NOMO-1 treated with dmso at 0.1 percent for 144 hours (cell line): Measurements from ENCODE around the gene TTC9B.

Experiments used
- DNase-seq: peaks from one replicate; lab custom pipeline; 2025; ENCODE audit not compliant: unreplicated experiment; lab: John Stamatoyannopoulos, UW

TTC9B gene

DNA sequence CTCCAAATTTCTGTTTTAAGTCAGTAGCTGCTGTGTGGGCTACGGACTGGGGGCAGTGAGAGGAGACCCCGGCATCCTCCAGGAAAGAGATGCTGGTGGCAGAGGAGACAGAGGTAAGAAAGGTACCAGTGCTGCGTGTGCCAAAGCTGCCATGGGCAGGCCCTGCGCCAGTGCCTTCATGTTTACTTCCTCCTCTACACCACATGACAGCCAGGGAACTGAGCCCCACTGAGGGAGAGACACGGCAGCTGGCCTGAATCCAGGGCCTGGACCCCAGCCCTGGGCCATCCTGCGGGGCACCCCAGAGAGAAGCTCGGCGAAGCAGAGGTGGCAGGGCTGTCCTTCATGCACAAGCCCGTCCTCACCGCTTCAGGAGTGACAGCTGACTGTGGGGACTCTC, 31.0 kb upstream of the TTC9B start:
- DNase-seq = no peak

DNA sequence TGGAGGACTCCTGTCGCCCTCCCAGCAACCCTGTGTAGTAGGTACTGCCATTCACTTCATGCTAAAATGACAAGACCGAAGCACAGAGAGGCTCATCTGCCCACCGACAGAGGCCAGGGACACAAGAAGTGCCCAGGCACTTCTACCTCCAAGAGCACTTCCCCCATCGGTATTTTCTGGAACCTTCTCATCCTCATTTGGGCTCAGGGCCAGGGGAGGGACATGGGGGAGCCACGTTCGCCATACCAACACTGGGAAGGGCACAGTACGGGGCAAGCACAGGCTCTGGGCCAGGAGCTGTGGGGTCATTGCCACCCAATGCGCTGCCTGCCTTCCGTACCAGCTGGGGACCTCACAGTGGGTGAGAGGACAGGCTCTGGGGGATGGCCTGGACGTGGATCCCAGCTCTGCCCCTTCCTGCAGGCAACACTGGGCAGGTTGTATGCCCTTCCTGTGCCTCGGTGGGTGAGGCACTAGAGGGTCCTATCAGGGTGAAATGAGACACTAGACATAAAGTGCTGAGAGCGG, 29.6 kb upstream of the TTC9B start:
- no peak for DNase-seq

DNA sequence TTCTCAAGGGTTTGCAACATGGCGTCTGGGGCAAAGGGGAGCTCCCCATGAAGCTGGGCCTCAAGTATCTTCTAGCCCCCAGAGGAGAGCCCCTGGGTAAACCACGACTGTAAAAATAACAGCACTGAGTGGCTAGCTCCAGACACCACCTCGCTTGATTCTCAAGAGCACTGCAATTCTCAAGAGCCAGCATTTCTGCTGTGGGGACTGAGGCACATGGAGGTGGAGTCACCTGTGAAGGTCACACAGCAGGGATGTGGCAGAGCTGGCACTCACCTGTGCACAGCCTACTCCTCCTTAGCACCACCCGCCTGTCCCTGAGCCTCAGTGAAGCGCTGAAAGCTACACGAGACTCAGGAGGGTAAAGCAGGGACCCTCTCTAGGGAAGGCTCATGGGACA, 29.0 kb upstream of the TTC9B start:
- DNase-seq = no peak

DNA sequence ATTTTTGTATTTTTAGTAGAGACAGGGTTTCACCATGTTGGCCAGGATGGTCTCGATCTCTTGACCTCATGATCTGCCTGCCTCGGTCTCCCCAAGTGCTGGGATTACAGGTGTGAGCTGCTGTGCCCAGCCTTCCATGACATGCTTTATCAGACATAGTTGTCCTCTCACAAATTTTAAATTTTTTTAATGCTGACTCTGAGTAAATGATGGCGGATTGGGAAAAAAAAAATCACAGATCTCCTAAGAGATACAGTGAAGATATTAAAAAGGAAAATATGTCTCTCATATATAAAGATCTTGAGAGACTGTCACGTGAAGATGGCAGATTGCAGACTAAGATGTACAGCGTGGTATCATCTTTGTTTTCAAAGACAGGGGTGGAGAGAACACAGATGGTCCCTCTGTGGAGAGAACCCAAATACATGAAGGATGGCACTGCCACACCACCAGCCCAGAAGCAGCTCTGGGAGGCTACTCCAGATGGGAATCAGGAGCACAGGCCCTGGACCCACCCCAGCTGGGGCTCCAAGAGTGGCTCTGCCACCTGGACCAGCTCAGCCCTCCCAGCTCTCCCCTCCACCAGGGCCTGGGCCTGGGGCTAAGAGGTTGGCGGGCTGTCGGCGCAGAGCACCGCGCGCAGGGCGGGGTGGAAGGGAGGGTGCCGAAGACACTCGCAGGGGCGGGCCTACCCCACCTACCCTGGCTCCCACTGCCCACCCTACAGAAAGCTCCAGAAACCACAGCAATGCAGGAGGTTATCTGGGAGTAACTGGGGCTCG, 28.3 kb upstream of the TTC9B start:
- DNase-seq = no peak

DNA sequence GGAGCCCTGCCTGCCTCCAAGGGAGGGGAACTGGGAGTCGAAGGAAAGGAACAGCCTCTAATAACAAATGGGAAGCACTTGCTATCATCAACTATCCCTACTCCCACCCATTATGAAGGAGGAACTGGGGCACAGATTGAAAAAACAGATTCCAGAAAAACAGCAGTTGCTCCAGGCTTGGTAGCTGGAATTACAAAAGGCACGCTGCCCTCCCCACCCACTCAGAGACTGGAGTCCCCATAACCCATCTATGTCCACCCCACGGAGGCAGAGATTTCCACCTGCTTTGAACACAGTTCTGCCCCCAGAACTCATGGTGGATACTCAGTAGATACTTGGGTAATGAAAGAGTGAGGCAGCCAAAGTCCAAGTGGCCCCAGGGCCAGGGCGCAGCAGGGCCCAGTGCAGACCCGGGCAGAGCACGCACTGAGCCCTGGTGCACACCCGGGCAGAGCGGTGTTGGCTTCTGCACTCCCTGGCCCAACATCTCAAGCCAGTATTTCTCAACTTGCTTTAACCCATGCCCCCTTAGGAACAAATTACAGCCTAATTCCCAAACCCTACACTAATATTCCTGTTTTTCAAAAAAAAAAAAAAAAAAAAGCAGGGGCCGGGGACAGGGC, 27.4 kb upstream of the TTC9B start:
- no peak for DNase-seq

DNA sequence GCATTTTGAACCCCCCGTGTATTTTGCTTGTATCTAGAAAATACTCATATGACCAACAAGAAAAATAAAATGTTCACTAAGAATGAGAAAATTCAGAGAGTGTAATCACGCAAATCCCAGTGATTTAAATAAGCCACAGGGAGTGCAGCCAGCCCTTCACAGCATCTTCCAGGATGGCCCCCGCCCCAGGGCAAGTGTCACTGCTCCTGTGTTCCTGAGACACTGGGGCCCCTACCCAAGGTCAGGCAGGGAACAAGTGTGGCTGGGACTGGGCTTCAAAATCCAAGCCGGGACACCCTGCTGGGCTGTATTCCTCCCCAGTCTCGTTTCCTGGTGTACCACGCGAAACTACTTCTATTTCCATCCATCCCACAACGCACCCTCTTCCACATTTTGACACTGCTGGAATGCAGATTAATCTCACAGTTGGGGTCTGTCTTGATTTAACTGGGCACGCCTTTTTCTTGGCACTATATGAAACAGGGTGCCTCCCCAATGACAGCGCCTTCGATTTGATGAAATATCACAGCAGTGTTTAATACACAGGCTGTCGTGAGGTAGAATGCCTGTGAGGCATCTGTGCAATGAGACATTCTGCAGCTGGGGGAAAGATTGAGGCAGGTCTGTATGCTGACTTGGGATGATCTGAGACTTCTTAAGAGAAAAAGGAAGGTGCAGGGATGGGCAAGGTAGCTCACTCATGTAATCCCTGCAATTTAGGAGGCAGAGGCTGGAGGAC, 26.6 kb upstream of the TTC9B start:
- no peak for DNase-seq

DNA sequence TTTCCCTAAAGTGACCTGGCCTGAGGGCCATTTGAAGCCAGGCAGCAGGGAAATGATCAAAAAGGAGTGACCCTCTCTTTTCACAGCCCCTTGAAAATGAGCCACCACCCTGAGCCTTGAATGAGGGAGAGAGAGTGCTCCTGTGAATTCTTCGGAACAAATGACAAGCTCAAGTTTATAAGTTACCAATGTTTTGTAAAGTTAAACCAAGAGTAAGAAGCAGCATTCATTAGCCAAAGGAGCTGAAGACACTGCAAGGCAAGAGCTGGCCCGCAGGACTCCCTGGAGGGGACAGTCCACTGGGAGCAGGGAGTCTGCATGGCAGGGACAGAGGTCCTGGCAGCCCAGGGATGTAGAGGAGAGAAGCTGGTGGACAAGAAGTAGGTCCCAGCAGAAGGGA, 25.0 kb upstream of the TTC9B start:
- no peak for DNase-seq

DNA sequence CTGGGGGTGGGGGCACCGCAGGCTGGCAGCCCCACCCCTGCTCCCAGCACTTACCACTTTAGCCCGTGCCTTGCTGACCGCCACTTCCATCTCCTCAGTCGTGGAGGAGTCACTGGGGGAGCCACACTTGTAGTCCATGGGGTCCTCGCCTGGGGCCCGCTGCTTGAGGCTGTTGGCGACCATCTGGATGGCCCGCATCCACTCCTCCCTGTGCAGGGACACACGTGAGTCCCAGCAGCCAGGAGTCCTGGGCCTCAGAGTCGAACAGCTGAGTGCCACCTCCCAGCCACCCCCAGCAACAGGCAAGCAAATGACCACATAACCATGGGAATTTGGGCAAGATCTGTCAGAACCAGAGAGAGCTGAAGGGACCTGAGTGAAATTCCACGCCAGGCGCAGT, 24.3 kb upstream of the TTC9B start:
- DNase-seq = no peak

DNA sequence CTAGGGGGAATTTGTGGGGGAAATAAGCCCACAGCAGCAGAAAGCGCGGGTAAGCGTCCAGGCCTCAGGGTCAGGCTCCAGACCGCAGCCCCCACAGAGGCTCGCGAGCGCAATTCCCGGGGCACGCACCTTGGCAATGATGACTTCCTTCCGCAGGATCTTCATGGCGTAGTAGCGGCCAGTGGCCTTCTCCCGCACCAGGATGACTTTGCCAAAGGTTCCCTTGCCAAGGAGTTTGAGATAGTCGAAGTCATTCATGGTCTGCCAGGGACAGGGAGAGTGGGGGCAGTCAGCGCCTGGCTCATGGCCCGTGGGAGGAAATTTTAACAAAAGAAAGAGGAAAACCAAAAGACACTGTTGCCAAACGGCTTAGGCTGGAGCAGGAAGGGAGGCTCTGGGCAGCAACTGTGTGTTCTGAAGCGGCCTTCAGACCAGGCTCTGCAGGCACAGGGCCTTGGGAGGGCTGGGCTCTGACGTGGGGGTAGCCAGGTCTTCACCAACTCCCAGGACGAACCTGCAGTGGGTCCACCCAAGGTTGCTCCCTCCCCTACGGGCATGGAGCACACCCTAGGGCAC, 23.7 kb upstream of the TTC9B start:
- DNase-seq = no peak

DNA sequence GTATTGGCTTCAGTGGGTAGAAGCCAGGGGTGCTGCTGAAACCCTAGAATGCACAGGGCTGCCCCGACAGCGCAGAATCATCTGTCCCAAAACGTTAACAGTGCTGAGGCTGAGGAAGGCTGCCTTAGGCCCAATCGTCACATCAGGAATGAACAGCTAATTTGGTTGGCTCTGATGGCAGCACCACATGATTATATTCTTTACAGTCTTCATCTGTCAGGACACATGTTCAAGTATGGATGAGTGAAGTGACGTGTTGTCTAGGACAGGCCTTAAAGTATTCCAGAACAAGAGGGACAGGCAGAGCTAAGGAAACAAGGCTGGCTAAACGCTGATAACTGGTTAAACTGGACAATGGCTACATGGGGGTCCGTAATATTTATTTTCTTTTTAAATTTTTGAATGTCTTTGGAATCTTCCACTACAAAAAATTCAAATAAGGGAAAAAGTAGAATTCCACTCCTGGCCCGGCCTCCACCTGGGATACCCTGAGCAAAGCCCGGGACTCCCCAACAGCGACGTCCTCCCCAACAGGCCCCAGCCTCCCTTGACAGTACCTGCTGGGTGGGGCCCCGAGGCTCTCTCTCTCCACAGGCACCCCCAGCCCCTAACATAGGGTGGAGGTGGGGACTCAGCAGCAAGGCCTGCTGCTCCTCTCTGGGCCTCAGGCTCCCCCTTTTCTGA, 23.1 kb upstream of the TTC9B start:
- DNase-seq = no peak

DNA sequence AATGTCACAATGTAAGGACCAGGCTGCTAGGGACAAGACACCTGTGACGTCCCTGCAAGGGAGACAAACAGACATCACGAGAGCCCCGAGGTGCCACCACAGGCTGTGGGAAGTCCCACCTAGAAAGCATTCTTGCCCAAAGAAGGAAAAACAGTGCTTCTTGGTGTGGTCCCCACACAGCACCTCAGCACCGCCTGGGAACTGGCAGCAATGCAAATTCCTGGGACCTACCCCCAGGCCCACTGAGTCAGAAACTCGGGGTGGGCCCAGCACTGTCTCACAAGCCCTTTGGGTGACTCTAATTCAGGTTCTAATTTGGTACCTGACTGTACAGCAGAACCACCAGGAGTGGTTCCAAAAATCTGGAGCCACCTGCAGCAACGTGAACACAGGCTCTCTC, 22.1 kb upstream of the TTC9B start:
- DNase-seq = no peak

DNA sequence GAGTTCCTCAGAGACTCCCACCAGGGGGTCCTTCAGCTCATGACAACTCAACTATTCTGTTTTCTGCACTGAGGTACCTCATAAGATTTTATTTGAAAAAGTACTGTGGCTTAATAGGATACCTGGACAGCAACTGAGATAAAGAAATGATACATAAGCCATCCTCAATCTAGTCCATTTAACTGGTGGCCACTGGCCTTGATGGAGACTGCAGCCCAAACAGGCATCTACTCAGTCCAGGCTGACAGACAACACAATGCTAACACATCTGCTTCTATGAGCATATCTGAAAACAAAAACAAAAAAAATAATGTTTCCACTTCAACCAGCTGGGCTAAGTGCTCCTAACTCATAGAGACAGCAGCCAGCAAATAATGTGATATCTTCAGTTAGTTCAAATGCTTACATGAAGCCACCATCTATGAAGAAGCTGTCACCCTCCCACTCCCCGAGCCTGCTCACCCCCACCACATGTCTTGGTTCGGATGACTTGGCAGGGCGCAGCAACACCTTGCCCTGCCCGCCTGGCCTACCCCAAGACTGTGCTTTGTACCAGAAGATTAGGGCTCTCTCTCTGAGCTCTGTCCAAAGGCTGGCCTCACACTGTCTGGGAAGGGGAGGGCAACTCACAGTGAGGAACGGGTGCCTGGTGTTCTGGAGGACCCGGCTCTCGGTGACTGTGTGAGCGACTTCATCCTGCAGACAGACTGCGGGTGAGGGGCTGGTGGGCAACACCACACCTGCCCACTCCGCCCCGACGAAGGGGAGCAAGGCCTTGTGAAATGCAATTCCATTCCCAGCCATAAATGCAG, 21.4 kb upstream of the TTC9B start:
- DNase-seq = no peak

DNA sequence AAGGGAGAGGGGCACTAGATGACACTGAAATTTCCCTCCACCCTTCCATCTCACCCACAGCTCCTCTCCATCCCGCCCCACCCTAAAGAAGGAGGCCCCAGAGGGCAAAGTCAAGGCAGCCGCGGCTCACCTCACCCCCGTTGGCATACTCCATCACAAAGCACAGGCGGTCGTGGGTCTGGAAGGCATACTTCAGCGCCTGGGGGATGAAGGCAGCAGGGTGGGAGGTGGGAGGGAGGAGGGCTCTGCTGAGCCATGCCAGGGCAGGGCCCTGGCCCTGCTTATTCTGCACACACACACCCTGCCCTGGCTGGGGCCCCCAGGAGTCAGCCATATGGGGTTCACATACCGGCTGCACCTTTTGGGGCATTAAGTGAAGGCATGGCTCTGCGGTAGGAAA, 20.6 kb upstream of the TTC9B start:
- no peak for DNase-seq

DNA sequence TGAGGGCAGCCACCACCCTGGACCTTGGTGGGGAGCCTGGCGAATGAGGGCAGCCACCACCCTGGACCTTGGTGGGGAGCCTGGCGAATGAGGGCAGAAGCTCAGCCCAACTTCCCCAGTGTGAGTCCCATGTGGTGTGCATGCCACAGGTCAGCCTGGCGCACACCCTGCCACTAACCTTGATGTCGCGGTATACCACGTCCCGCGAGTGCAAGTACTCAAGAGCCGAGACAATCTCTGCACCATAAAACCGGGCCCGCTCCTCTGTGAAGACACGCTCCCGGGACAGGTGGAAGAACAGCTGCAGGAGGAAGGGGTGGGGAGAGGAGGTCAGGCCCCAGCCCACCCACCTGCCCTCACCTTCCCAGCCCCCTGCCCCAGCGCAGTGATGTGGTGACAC, 19.6 kb upstream of the TTC9B start:
- no peak for DNase-seq

DNA sequence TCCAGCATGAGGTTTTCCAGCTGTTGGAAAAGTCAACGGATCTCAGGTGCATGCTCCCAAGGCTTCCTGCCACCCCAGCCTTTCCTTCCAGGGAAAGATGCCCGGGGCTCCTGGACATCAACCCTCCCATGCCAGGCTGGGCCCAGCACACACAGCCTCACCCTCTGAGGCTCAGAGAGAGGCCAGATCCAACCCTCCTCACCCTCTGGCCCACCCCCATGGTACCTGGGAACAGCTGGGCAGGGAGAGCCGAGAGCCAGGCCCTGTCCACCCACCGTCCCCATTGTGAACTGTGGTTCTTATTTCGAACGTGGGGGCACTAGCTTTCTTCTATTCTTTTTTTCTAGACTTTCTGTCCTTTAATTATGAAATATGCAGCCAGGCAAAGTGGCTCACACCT, 18.2 kb upstream of the TTC9B start:
- DNase-seq = no peak

DNA sequence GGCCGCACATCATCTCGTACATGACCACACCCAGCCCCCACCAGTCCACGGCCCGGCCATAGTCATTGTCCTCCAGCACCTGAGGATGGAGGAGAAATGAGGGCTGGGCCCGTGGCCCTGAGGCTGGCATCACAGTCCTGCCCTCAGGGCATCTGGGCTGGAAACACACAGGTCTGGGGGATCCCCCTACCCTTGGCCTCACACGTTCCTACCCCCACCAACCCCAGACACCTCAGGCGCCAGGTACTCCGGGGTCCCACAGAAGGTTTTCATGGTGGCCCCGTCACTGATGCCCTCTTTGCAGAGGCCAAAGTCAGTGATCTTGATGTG, 17.8 kb upstream of the TTC9B start:
- DNase-seq = no peak

DNA sequence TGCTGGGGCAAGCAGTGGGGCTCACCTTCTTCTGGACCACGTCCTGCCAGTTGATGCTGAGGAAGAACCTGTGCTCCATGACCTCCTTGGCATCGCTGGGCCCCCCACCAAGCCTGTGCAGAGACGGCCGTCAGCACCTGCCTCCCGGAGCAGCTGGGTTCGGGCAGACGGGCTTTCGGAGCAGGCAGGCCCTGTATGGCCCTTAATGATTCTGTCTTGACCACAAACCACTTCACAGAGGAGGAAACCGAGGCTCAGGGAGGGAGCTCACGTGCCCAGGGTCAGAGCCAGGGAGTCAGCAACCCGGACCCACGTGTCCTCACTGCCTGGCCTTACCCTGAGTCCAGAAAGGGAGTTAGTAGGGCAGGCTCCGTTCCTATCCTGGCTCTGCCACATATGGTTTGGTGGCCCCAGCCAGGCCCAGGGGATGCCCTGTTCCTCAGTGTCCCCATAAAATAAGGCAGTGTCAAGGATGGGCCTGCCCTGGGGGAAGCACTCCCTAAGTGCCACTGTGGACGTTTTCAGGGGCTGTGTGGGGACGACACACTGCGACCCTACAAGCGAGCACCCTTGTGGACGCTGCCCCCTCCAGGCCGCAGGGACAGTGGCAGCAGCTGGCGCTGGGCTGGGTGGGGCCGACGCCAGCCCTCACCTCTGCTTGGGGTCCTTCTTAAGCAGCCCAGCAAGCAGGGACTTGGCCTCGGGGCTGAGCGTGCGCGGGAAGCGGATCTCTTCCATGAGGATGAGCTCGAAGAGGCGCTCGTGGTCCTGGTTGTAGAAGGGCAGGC, 17.2 kb upstream of the TTC9B start:
- DNase-seq = no peak

DNA sequence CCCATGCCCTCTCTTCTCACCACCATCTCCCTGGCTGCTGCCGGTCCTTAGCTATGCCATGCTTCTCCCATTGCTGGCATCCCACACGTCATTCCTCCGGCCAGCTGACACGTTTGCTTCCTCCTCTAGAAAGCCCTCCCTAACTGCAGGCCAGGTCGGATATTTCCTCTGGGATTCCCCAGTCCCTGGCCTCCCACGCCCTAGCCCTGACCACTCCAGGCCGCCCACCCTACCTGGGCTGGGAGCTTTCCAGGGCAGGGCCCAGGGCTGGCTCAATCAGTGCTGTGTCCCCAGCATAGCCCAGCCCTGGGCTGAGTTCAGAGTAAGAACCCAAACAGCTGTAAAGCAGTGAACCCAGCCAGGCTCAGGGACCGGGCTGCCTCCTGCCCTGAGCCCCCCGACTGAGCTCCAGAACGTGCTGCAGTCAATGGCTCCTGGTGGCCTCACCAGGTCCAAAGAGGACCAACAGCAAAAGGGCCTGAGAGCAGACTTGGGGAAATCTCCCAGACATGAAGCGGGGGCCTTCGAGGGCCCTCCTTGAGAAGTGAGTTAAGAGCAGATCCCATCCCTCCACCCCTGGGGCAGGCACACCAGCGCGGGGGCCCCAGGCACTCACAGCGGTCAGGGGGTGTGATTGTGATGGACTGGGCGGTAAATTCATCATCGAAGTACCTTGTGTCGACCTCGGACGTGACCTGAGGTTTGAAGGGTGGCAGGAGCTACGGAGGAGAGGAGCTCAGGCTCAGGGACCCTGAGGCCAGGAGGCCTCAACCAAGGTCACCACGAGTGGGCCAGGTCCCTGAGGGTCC, 16.4 kb upstream of the TTC9B start:
- no peak for DNase-seq
